GM19324 (cell line): ENCODE measurements around the gene CCDC142.
"Not testable (repeated sequence)": the region's sequence is repeated elsewhere in the genome, so short reads cannot be mapped to it uniquely, and the experiment has no call there.

Experiments used
- ATAC-seq: cut with Tn5 transposase; IDR thresholded peaks from one replicate; pipeline ENCODE4 v1.9.1; 2021; ENCODE audit warnings: mild to moderate bottlenecking, moderate library complexity; ENCODE audit not compliant: unreplicated experiment, low FRiP score

The CCDC142 gene

DNA sequence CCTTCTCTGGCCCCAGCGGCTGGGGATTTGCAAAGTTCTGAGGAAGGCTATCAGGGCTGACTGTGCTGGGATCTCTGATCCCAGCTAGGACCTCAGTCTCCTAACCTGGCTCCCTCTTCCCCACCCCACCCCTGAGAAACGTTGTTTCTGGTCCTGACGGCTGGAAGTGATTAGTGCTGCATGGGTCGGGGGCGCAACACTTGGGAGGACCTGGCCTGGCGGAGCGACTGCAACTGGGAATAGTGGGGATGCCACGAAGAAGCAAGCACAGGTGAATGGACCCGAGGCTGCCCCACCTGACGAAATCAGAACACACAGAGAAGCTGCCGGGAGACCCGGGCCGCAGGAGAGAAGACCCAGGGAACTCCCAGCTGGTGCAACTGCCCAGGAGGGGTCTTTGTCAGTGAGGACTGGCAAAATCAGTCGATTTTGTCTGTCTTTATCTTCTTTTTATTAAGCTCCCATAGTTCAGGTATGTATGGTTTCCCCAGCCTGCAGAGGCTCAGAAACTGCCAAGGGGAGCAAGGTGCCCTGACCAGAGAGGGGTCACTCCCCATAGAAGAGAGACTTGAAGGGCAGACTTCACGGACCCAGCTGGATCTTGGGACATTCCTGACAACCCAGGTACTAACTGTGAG is 17.3 kb upstream of the CCDC142 start:
- ATAC-seq, result no peak

DNA sequence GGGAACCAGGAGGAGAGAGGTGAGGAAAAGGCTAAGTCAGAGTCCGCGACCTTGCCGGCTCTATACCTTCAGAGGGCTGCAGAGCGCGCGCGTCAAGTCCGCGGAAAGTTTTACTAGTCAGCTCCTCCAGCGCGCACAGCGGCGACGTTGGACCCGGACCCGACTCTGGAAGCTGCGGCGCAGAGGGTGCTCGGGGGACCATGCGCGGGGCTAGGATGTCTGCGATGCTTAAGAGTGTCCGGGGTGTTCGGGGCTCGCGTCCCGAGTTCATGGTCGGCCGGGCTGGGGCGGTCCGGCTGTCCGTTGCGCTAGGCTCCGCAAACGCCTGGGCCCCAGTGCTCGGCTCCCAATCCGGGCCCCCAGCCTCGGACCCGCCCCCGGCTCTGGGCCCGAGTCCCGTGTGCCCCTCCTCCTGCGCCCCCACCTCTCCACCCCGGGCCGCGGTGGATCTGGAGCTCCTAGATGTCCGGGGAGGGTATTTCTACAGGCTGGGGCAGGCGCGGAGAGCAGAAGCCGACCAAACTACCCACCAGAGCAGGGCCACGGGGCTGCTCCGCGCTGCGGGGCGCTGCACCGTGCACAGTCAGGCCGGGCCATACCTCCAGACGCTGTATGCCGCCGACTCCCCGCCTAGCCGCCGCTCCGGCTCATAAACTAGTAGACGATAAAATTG is 16.6 kb upstream of the CCDC142 start, which contains the start of gene LBX2:
Gene LBX2, minus strand, starts transcription at position 337 of the 673 bp plus-strand sequence. Its CDS starts 66 bp downstream, at position 271.
- no peak for ATAC-seq

DNA sequence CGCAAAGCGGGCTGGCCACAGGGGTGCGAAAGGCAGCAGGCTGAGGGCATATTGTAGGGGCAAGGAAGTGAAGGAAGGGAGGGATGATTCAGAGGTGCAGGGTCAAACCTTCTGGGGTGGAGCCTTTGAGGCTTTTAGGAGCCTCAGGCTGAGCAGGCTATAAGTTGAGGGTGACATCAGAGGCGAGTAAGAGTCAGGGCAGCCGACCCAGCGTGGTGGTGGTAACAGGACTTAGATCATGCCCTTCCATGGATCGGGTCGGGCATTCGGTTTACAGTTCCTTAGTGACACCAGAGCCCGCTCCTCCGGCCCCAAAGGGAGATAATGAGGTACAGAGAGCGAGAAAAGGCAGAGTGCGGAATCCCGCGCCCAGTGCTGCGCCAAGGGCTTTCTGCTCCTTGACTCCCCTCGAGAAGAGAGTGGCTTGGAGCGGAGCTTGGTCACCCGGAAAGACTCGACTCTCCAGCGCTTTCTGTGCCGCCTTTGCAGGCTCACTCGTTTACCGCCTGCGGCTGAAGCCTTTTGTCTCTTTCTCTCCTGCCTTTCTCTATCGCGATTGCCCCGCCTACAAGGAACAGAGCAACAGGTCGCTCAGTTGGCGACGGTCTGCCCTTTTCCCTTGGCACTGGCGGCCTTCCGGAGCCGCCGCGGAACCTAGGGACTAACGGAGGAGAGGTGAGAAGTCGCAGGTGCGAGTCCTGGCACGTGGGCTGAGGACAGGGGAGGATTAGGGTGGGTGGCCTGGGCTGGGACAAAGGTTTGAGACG is 15.9 kb upstream of the CCDC142 start:
- ATAC-seq, result no peak

GRCh38 chr2:74497777-74498499 is 15.1 kb upstream of the CCDC142 start:
- ATAC-seq, result no peak

GRCh38 chr2:74496997-74497776 is 14.4 kb upstream of the CCDC142 start:
- ATAC-seq, result no peak

DNA sequence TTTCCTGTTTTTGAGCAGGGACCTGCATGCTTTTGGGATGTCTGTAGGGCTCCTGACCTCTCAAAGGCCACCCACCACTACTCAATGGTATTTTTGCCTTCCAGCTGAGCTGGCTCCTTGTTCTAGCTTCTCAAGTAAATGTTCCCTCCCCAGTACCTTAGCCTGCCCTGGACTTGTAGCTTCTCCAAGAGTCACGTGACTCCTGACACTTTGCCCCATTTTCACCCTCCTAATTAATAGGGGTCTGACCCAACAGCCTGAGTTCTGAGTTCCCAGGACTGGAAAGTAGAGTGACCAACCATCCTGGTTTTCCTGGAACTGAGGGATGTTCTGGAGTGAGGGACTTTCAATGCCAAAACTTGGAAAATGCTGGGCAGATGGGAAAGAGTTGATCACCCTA is 12.6 kb upstream of the CCDC142 start:
- ATAC-seq, result no peak

DNA sequence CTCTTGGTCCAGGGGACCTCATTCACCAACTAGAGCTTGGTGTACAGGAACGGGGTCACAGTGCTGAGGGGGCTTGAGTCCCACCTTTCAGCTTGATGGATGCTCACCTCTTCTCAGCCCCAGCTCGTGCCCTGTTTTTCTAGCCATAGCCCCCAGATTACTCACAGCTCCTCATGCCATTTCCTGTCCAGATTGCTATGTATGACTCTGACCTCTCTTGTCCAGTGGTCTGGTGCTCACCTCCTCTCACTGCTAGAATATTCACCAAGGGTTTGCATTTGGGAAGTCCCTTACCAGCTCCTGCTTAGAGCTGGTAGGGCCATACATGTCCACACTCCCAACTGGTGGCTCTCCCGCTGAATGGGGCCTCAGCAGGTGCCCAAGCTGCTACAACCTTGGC is 10.7 kb upstream of the CCDC142 start:
- ATAC-seq, result no peak

- no peak for ATAC-seq
Measured at GRCh38 chr2:74491648-74492544, 9.1 kb upstream of the CCDC142 start.

DNA sequence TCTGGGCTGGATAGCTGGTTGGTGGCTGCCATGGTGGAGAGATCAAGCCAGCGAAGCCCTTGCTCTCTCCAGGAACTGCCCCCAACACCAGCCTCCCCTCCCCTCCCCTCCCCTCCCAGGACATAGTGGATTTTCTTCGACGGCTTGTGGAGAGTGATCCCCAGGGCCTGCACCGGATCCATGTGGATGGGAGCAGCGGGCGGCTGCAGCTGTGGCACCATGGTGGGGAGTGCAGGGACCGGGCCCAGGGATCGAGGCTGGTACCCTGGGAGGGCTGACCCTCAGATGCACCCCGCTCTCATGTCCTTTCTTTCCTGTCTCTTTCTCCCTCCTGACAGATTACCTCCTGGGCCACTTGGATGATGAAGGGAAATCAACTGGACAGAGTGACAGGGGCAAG is 7.1 kb upstream of the CCDC142 start:
- no peak for ATAC-seq

DNA sequence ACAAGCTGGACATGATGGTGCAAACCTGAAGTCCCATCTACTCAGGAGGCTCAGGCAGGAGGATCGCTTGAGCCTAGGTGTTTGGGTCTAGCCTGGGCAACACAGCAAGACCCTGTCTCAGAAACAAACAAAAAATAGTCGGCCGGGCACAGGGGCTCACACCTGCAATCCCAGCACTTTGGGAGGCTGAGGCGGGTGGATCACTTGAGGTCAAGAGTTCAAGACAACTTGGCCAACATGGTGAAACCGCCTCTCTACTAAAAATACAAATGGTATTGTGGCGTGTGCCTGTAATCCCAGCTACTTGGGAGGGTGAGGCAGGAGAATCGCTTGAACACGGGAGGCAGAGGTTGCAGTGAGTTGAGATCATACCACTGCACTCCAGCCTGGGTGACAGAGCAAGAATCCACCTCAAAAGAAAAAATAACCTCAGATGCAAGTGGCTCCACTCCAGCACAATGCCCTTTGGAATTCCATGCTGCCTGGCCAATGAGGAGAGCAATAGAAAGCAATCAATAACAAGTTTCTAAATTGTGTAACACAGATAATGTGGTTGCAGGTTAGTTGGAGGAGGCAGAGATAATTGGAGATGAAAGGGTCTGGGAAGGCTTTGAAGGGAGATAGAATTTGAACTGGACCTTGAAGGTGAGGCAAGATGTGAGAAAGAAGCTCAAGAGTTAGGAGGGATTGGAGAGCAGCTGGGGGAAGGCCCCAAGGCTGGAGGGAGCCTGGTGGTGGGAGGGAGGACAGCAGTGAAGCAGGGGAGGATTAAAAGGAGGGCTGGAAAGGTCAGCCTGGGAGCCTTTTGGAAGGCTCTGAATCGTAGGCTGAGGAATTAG is 6.1 kb upstream of the CCDC142 start:
- no peak for ATAC-seq

- ATAC-seq, result no peak
Measured at GRCh38 chr2:74486141-74486540, 3.3 kb upstream of the CCDC142 start.

DNA sequence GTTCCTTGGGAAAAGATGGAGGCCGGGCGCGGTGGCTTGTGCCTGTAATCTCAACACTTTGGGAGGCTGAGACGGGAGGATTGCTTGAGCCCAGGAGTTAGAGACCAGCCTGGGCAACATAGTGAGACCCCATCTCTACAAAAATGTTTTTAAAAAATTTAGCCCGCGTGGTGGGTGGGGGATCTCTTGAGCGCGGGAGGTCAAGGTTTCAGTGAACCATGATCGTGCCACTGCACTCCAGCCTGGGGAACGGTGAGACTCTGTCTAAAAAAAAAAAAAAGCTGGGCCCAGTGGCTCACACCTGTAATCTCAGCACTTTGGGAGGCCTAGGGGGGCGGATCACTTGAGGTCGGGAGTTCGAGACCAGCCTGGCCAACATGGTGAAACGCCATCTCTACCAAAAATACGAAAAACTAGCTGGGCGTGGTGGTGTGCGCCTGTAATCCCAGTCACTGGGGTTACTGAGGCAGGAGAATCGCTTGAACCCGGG is 922 bp upstream of the CCDC142 start:
- ATAC-seq, result not testable (repeated sequence)

DNA sequence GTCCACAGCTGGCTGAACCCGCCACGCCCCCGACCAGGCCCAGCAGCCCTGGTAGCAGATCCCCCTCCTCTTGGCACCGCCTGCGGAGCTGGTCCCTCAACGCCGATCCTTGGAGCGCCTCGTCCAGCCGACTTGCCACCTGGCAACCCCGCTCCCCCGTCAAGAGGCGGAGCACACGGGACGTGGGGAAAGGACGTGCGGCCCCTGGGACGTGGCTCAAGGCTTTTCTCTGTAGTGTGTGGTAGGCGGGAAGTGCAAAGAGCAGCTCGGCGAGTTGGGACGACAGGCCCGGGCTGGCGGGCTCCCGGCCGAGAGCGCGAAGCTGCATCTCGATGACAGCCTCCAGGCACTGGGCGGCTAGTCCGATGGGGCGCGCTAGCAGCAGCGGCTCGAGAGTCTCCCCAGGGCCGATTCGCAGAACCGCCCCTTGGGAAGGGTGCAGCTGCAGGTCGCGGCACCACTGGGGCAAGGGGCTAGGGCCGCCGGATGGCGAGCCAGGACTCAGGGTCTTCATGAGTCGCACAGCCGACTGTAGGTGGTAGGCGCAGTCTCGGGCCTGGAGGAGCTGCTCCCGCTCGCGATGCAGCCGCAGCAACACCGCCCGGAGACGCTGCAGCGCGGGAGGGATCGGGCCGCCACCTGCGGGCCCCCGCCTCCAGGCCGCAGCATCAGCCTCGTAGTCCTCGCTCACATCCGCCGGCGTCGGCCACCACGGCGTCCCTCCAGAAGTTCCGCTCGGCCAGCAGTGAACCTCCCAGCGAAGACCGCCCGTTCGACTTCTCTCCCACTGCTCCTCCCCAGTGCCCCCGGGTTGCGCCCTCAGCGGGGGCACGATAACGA is 617 bp downstream of the CCDC142 start:
- peak; percentile 51 for ATAC-seq

GRCh38 chr2:74481431-74481830 is 1.4 kb downstream of the CCDC142 start:
- no peak for ATAC-seq

DNA sequence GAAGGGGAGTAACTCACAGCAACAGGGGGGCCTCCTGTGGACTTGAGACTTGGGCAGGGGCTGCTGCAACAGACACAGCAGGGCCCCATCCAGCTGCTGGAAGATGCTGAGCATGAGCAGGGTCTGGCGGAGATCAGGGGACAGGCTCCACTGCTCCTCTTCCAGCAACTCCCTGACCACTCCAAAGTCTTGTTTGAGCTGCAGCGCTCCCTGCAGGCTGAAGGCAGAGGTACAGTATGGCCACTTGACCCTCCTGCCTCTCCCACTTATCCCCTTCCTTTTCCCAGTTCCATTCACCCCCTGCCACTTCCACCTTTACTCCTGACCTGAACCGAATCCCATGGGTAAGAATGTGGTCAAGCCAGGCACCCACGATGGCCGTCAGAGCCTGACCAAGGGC is 7.9 kb downstream of the CCDC142 start:
- no peak for ATAC-seq

GRCh38 chr2:74474481-74474880 is 8.3 kb downstream of the CCDC142 start:
- ATAC-seq, result no peak

DNA sequence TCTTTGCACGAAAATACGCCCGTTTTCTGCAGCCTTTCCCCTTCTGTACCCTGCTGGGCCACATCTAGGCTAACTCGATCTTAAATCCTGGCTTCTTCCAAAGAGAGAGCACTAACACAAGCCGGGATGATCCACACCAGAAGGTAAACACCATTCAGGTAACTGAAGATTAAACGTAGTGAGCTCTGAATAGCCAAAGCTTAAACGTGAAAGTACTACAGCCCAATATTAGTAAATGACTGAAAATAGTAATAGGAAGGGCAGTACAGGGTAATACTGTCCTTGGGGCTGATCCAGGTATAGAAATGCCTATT is 9.9 kb downstream of the CCDC142 start:
- peak; percentile 6 for ATAC-seq
